HG02763 (cell line): Measurements from ENCODE around the gene IFI27L2.
"Not testable (repeated sequence)": the region's sequence is repeated elsewhere in the genome, so short reads cannot be mapped to it uniquely, and the experiment has no call there.

Experiments used
- ATAC-seq: cut with Tn5 transposase; IDR thresholded peaks from one replicate; pipeline ENCODE4 v1.9.1; 2021; ENCODE audit warnings: mild to moderate bottlenecking, moderate library complexity; ENCODE audit not compliant: unreplicated experiment

The IFI27L2 gene

GRCh38 chr14:94129111-94129757 is at the start of gene IFI27L2:
Gene IFI27L2 (minus strand): TSS chr14:94129604. CDS start chr14:94129564, 40 bp downstream.
- ATAC-seq: peak; percentile 90

GRCh38 chr14:94177806-94178205 is 48.4 kb upstream of the IFI27L2 start:
- ATAC-seq: no peak

GRCh38 chr14:94176808-94177207 is 47.4 kb upstream of the IFI27L2 start:
- no peak for ATAC-seq

- no peak for ATAC-seq
Observed at GRCh38 chr14:94175747-94176146, 46.3 kb upstream of the IFI27L2 start.

- no peak for ATAC-seq
Observed at GRCh38 chr14:94175011-94175745, 45.8 kb upstream of the IFI27L2 start.

- ATAC-seq: no peak
Observed at GRCh38 chr14:94174604-94175010, 45.2 kb upstream of the IFI27L2 start.

GRCh38 chr14:94173885-94174603 is 44.6 kb upstream of the IFI27L2 start, which contains the start of gene PPP4R4:
Gene PPP4R4 (plus strand): TSS chr14:94174322. CDS start chr14:94174466, 144 bp downstream.
- ATAC-seq: peak; percentile 81

- ATAC-seq: no peak
Observed at GRCh38 chr14:94173471-94173884, 44.1 kb upstream of the IFI27L2 start.

- ATAC-seq: no peak
Observed at GRCh38 chr14:94172545-94172944, 43.1 kb upstream of the IFI27L2 start.

GRCh38 chr14:94171208-94171607 is 41.8 kb upstream of the IFI27L2 start:
- no peak for ATAC-seq

- ATAC-seq: no peak
Observed at GRCh38 chr14:94170136-94170535, 40.7 kb upstream of the IFI27L2 start.

GRCh38 chr14:94165744-94166143 is 36.3 kb upstream of the IFI27L2 start:
- ATAC-seq: no peak

GRCh38 chr14:94164685-94165431 is 35.5 kb upstream of the IFI27L2 start:
- no peak for ATAC-seq

GRCh38 chr14:94163796-94164195 is 34.4 kb upstream of the IFI27L2 start:
- no peak for ATAC-seq

- ATAC-seq: no peak
Observed at GRCh38 chr14:94162466-94162865, 33.1 kb upstream of the IFI27L2 start.

- ATAC-seq: no peak
Observed at GRCh38 chr14:94161981-94162380, 32.6 kb upstream of the IFI27L2 start.

GRCh38 chr14:94161058-94161457 is 31.7 kb upstream of the IFI27L2 start:
- ATAC-seq: no peak

GRCh38 chr14:94158239-94158883 is 29.0 kb upstream of the IFI27L2 start:
- ATAC-seq: no peak

- no peak for ATAC-seq
Observed at GRCh38 chr14:94157197-94157596, 27.8 kb upstream of the IFI27L2 start.

GRCh38 chr14:94156143-94156542 is 26.7 kb upstream of the IFI27L2 start:
- ATAC-seq: not testable (repeated sequence)
